ENCODE results near the gene ZNF12. TPM values are rescaled to one million over a fixed set of nuclear protein-coding genes. Genes with fewer than 3 reads are reported as not detected.
"Not testable (repeated sequence)": the region's sequence is repeated elsewhere in the genome, so short reads cannot be mapped to it uniquely, and the experiment has no call there.

The ZNF12 gene
- total RNA-seq (1 to 10 TPM; 9.5 to 9.9 TPM), polyA plus RNA-seq (1 to 10 TPM; 4.4 to 5.8 TPM)

- peak within 1 kb of the TSS; percentile 41 to 63 for H3K9ac ChIP-seq (ENCODE audit: low read depth in 1 of 2, low read length in 2 of 2)
- peak within 1 kb of the TSS; percentile 66 to 80 for H3K27ac ChIP-seq (ENCODE audit: low read depth in 1 of 2, low read length in 2 of 2)
- peak; percentile 96 for DNase-seq (ENCODE audit: low spot score)
- peaks cover 2 to 20% (median 14%) of the 10 kb centered on the region in 4 donors for H3K36me3 ChIP-seq (ENCODE audit: control insufficient read depth in 4 of 4, insufficient read depth in 3 of 4, low read depth in 1 of 4, low read length in 3 of 4)
- H3K9me3 ChIP-seq (ENCODE audit: control insufficient read depth in 4 of 4, low read length in 3 of 4) = peaks cover 3 to 12% (median 5%) of the 10 kb centered on the region in 4 donors
- peak within 1 kb of the TSS; percentile 56 to 98 (median 85) for H3K4me3 ChIP-seq (ENCODE audit: low read depth in 1 of 3, low read length in 3 of 3)
- H3K4me1 ChIP-seq (ENCODE audit: control insufficient read depth in 4 of 4, insufficient read depth in 4 of 4, low read length in 3 of 4) = peaks cover 0 to 33% (median 18%) of the 10 kb centered on the region in 4 donors
- peak in 1 of 2 donors; percentile 12 for TF ChIP-seq RAD21 (IDR thresholded peaks at IDR 0.05)
- no peak for TF ChIP-seq REST (IDR thresholded peaks at IDR 0.05)
- peak; percentile 51 to 52 for TF ChIP-seq HNF4A (conservative IDR thresholded peaks at IDR 0.05)
- TF ChIP-seq, protein P1, sequence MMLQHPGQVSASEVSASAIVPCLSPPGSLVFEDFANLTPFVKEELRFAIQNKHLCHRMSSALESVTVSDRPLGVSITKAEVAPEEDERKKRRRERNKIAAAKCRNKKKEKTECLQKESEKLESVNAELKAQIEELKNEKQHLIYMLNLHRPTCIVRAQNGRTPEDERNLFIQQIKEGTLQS (IDR thresholded peaks at IDR 0.05) = no peak
- TF ChIP-seq YY1 (IDR thresholded peaks at IDR 0.05) = peak; percentile 84
- TF ChIP-seq SP1 (IDR thresholded peaks at IDR 0.05) = peak; percentile 47
- TF ChIP-seq ZBTB33 (IDR thresholded peaks at IDR 0.05) = peak; percentile 75
- no peak for TF ChIP-seq EGR1 (IDR thresholded peaks at IDR 0.05; ENCODE audit: low read depth in 2 of 2)
- no peak for TF ChIP-seq FOXA2 (IDR thresholded peaks at IDR 0.05)
- TF ChIP-seq GABPA (IDR thresholded peaks at IDR 0.05 in 1 of 2, conservative IDR thresholded peaks at IDR 0.05 in 1 of 2) = peak; percentile 73 to 95
- TF ChIP-seq JUND (IDR thresholded peaks at IDR 0.05) = no peak
- peak; percentile 40 to 55 for TF ChIP-seq RXRA (IDR thresholded peaks at IDR 0.05)
- TF ChIP-seq, protein P2, sequence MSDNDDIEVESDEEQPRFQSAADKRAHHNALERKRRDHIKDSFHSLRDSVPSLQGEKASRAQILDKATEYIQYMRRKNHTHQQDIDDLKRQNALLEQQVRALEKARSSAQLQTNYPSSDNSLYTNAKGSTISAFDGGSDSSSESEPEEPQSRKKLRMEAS (IDR thresholded peaks at IDR 0.05) = peak; percentile 75
- H3K27me3 ChIP-seq (ENCODE audit: control insufficient read depth in 4 of 4, insufficient read depth in 4 of 4, low read length in 3 of 4) = no peaks in the 10 kb centered on the region
- WGBS = 1% methylated on average over 65 of the region's 65 CpGs
Measured at GRCh38 chr7:6706666-6707407, at the start of gene ZNF12. Gene ZNF12, minus strand, starts transcription at chr7:6706947. Its CDS starts 1,774 bp downstream, at chr7:6705173.

GRCh38 chr7:6753964-6754363 lies 47.2 kb upstream of the ZNF12 start, which contains the start of gene RSPH10B2:
Gene RSPH10B2, plus strand, starts transcription at chr7:6754103. Its CDS starts 3,575 bp downstream, at chr7:6757678.
- DNase-seq (ENCODE audit: low spot score); H3K36me3 ChIP-seq (ENCODE audit: control insufficient read depth in 4 of 4, insufficient read depth in 3 of 4, low read depth in 1 of 4, low read length in 3 of 4): not testable (repeated sequence)
- WGBS = 32% methylated on average over 22 of the region's 38 CpGs

GRCh38 chr7:6750173-6750572 lies 43.4 kb upstream of the ZNF12 start:
- H3K27ac ChIP-seq (ENCODE audit: low read depth in 1 of 2, low read length in 2 of 2); H3K4me3 ChIP-seq (ENCODE audit: low read depth in 1 of 3, low read length in 3 of 3); H3K9ac ChIP-seq (ENCODE audit: low read depth in 1 of 2, low read length in 2 of 2); H3K27me3 ChIP-seq (ENCODE audit: control insufficient read depth in 4 of 4, insufficient read depth in 4 of 4, low read length in 3 of 4); H3K36me3 ChIP-seq (ENCODE audit: control insufficient read depth in 4 of 4, insufficient read depth in 3 of 4, low read depth in 1 of 4, low read length in 3 of 4); H3K4me1 ChIP-seq (ENCODE audit: control insufficient read depth in 4 of 4, insufficient read depth in 4 of 4, low read length in 3 of 4); DNase-seq (ENCODE audit: low spot score); H3K9me3 ChIP-seq (ENCODE audit: control insufficient read depth in 4 of 4, low read length in 3 of 4): not testable (repeated sequence)
- 96% methylated on average over 3 of the region's 6 CpGs for WGBS

More at GRCh38 chr7:6753964-6754363, 47.2 kb upstream of the ZNF12 start, which contains the start of gene RSPH10B2:
- H3K9me3 ChIP-seq (ENCODE audit: control insufficient read depth in 4 of 4, low read length in 3 of 4); H3K4me1 ChIP-seq (ENCODE audit: control insufficient read depth in 4 of 4, insufficient read depth in 4 of 4, low read length in 3 of 4); H3K27me3 ChIP-seq (ENCODE audit: control insufficient read depth in 4 of 4, insufficient read depth in 4 of 4, low read length in 3 of 4); H3K27ac ChIP-seq (ENCODE audit: low read depth in 1 of 2, low read length in 2 of 2); H3K4me3 ChIP-seq (ENCODE audit: low read depth in 1 of 3, low read length in 3 of 3); H3K9ac ChIP-seq (ENCODE audit: low read depth in 1 of 2, low read length in 2 of 2): not testable (repeated sequence)

DNA sequence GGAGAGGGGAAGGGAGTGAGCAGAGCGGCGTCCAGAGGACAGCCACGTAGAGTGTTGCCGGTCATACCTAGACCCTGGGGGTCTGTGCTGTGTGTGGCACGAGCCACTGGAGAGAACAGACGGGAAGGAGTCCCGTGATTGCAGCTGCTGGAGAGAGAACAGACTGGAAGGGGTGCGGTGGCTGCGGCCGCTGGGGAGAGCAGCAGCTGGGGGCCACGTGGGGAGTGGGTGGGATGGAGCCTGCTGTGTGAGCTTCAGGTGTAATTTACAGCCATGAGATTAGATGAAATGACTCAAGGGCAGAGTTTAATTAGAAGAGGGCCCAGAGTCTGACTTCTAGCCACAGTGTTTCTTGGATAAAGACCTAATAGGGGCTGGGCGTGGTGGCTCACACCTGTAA lies 42.6 kb upstream of the ZNF12 start:
- DNase-seq (ENCODE audit: low spot score); H3K4me1 ChIP-seq (ENCODE audit: control insufficient read depth in 4 of 4, insufficient read depth in 4 of 4, low read length in 3 of 4); H3K4me3 ChIP-seq (ENCODE audit: low read depth in 1 of 3, low read length in 3 of 3); H3K9me3 ChIP-seq (ENCODE audit: control insufficient read depth in 4 of 4, low read length in 3 of 4); H3K27ac ChIP-seq (ENCODE audit: low read depth in 1 of 2, low read length in 2 of 2); H3K27me3 ChIP-seq (ENCODE audit: control insufficient read depth in 4 of 4, insufficient read depth in 4 of 4, low read length in 3 of 4); H3K36me3 ChIP-seq (ENCODE audit: control insufficient read depth in 4 of 4, insufficient read depth in 3 of 4, low read depth in 1 of 4, low read length in 3 of 4); H3K9ac ChIP-seq (ENCODE audit: low read depth in 1 of 2, low read length in 2 of 2): not testable (repeated sequence)
- 93% methylated on average over 6 of the region's 12 CpGs for WGBS

All from liver (tissue), 9 donors.